GM12878 (cell line): Measurements from ENCODE around the gene CYP26C1.

Experiments used
- CTCF ChIP-seq, 3 experiments: IDR thresholded peaks in 2 of 3; conservative IDR thresholded peaks in 1 of 3; 2 replicates each; pipeline ENCODE4 v1.5.1; 2011; ENCODE audit warnings: low read depth in 3 of 3, low read length in 3 of 3, mild to moderate bottlenecking in 3 of 3, control low read depth in 2 of 3, moderate library complexity in 2 of 3, inconsistent platforms in 1 of 3, mixed read lengths in 1 of 3; ENCODE audit not compliant: control insufficient read depth in 2 of 3, insufficient read depth in 1 of 3; ENCODE audit errors: extremely low read depth in 1 of 3
- EP300 ChIP-seq, 2 experiments: fragments of 150-350 bp in 1 of 2; IDR thresholded peaks; 2 replicates each; pipeline ENCODE4 v1.6.1; 2011 to 2012; ENCODE audit warnings: low read depth in 2 of 2, low read length in 2 of 2, borderline replicate concordance in 1 of 2, improper control_type of control experiment in 1 of 2, inconsistent platforms in 1 of 2; ENCODE audit not compliant: control insufficient read depth in 1 of 2
- EZH2 ChIP-seq: IDR thresholded peaks from 2 replicates; pipeline ENCODE4 v1.6.1; 2012; ENCODE audit warnings: low read depth, mild to moderate bottlenecking, control low read depth, inconsistent platforms, low read length, borderline replicate concordance; ENCODE audit not compliant: control insufficient read depth
- HCFC1 ChIP-seq: fragments of 150-350 bp; IDR thresholded peaks from 2 replicates; pipeline ENCODE4 v1.6.1; 2014; ENCODE audit warnings: low read length
- JUND ChIP-seq: IDR thresholded peaks from 2 replicates; pipeline ENCODE4 v1.6.1; 2012; ENCODE audit warnings: low read depth, mild to moderate bottlenecking, low read length, improper control_type of control experiment, moderate library complexity
- MAX ChIP-seq: IDR thresholded peaks from 2 replicates; pipeline ENCODE4 v1.6.1; 2012; ENCODE audit warnings: low read depth, low read length, improper control_type of control experiment
- MXI1 ChIP-seq: fragments of 150-350 bp; IDR thresholded peaks from 2 replicates; pipeline ENCODE4 v1.6.1; 2011; ENCODE audit warnings: low read depth, mild to moderate bottlenecking, inconsistent platforms, low read length, improper control_type of control experiment
- NFIC ChIP-seq: IDR thresholded peaks from 2 replicates; pipeline ENCODE4 v1.6.1; 2012; ENCODE audit warnings: low read depth, mild to moderate bottlenecking, inconsistent platforms, low read length, moderate library complexity
- POLR2A ChIP-seq: IDR thresholded peaks from 2 replicates; pipeline ENCODE4 v1.6.1; 2011; ENCODE audit warnings: low read depth, mild to moderate bottlenecking, low read length
- POLR2AphosphoS5 ChIP-seq: IDR thresholded peaks from 2 replicates; pipeline ENCODE4 v1.6.1; 2011; ENCODE audit warnings: mild to moderate bottlenecking, low read length, inconsistent platforms
- PRDM15 ChIP-seq: fragments of 450-650 bp; formaldehyde crosslinking; IDR thresholded peaks from 2 replicates; pipeline ENCODE4 v1.4.0; 2020; ENCODE audit warnings: mild to moderate bottlenecking, moderate library complexity
- REST ChIP-seq: IDR thresholded peaks from 2 replicates; pipeline ENCODE4 v1.6.1; 2012; ENCODE audit warnings: mild to moderate bottlenecking, low read depth, low read length
- TARDBP ChIP-seq: IDR thresholded peaks from 2 replicates; pipeline ENCODE4 v1.6.1; 2016; ENCODE audit warnings: borderline replicate concordance
- ZNF274 ChIP-seq: IDR thresholded peaks from one replicate; pipeline ENCODE4 v1.8.0; 2011; ENCODE audit not compliant: insufficient read length, insufficient read depth

GRCh38 chr10:93088466-93088865 lies 27.9 kb downstream of the CYP26C1 start:
- no peak for TF ChIP-seq REST
- no peak for TF ChIP-seq CTCF (IDR thresholded peaks at IDR 0.05 in 2 of 3, conservative IDR thresholded peaks at IDR 0.05 in 1 of 3; ENCODE audit: control insufficient read depth in 2 of 3, extremely low read depth in 1 of 3, insufficient read depth in 1 of 3, low read depth in 3 of 3, low read length in 3 of 3)
- no peak for TF ChIP-seq EP300 (IDR thresholded peaks at IDR 0.05; ENCODE audit: borderline replicate concordance in 1 of 2, control insufficient read depth in 1 of 2, low read depth in 2 of 2, low read length in 2 of 2)
- no peak for TF ChIP-seq JUND
- no peak for TF ChIP-seq POLR2AphosphoS5
- no peak for TF ChIP-seq ZNF274
- TF ChIP-seq POLR2A, result no peak
- TF ChIP-seq NFIC, result no peak
- no peak for TF ChIP-seq HCFC1
- TF ChIP-seq PRDM15 (CRISPR knock-in tag), result no peak
- no peak for TF ChIP-seq EZH2
- no peak for TF ChIP-seq MAX
- TF ChIP-seq MXI1, result no peak
- no peak for TF ChIP-seq TARDBP
